CD4-positive, alpha-beta T cell (primary cell): ENCODE results near the gene EXOC5. TPM values are rescaled to one million over a fixed set of nuclear protein-coding genes. Genes with fewer than 3 reads are reported as not detected.

Source experiments
- ATAC-seq: fragments of 200-7000 bp; cut with Tn5 transposase; one replicate; pipeline ENCODE4 v1.10.0; 2022; ENCODE audit warnings: mild to moderate bottlenecking; ENCODE audit not compliant: poor library complexity
- CTCF ChIA-PET: fragments of 350-600 bp; sonication (Branson Sonifier 250); formaldehyde crosslinking; loops from one replicate; lab custom pipeline; 2021; ENCODE audit warnings: antibody characterized with exemption, inconsistent platforms; lab: Charles Lee
- POLR2A ChIA-PET: fragments of 350-600 bp; sonication (Branson Sonifier 250); formaldehyde crosslinking; loops from one replicate; lab custom pipeline; 2021; ENCODE audit warnings: antibody characterized with exemption, inconsistent platforms; lab: Charles Lee
- DNase-seq, 14 experiments: peaks; one replicate each; pipeline ENCODE4 v3.0.0-alpha.2; 2013 to 2020; ENCODE audit warnings: mixed read lengths in 2 of 14
- H3K27ac ChIP-seq, 2 donors: one replicate each; pipeline versions ENCODE4 v1.5.1 to v1.7.0; 2013; ENCODE audit warnings: low read length in 2 of 2, low read depth in 1 of 2, mild to moderate bottlenecking in 1 of 2
- H3K27me3 ChIP-seq, 2 experiments: 1 replicate in 1 of 2; 2 replicates in 1 of 2; pipeline versions ENCODE4 v1.6.1 to v1.7.0; 2013; ENCODE audit warnings: low read length in 2 of 2, control low read depth in 1 of 2, mild to moderate bottlenecking in 1 of 2, moderate library complexity in 1 of 2; ENCODE audit not compliant: insufficient read depth in 2 of 2, control insufficient read depth in 1 of 2
- H3K36me3 ChIP-seq: one replicate; pipeline ENCODE4 v1.6.1; 2013; ENCODE audit warnings: low read length, control low read depth; ENCODE audit not compliant: insufficient read depth
- H3K4me1 ChIP-seq: one replicate; pipeline ENCODE4 v1.6.1; 2013; ENCODE audit warnings: low read length, control low read depth; ENCODE audit not compliant: insufficient read depth
- H3K4me3 ChIP-seq: one replicate; pipeline ENCODE4 v1.5.1; 2013; ENCODE audit warnings: mild to moderate bottlenecking, low read length, moderate library complexity
- H3K9me3 ChIP-seq, 2 experiments: 1 replicate in 1 of 2; 2 replicates in 1 of 2; pipeline versions ENCODE4 v1.6.1 to v1.7.0; 2013; ENCODE audit warnings: low read length in 2 of 2, mild to moderate bottlenecking in 2 of 2, control low read depth in 1 of 2, moderate library complexity in 1 of 2; ENCODE audit not compliant: control insufficient read depth in 1 of 2, insufficient read depth in 1 of 2
- H3K27ac Mint-ChIP-seq: one replicate; pipeline ENCODE4 v1.8.0; 2020; ENCODE audit warnings: mixed read lengths
- H3K27me3 Mint-ChIP-seq: one replicate; pipeline ENCODE4 v1.8.0; 2021; ENCODE audit warnings: mixed read lengths
- H3K36me3 Mint-ChIP-seq: one replicate; pipeline ENCODE4 v1.8.0; 2021; ENCODE audit warnings: low read depth, mixed read lengths
- H3K4me1 Mint-ChIP-seq: one replicate; pipeline ENCODE4 v1.8.0; 2021; ENCODE audit warnings: low read depth, mixed read lengths
- H3K4me3 Mint-ChIP-seq: one replicate; pipeline ENCODE4 v1.8.0; 2020; ENCODE audit warnings: mild to moderate bottlenecking, mixed read lengths
- H3K9me3 Mint-ChIP-seq: one replicate; pipeline ENCODE4 v1.8.0; 2020; ENCODE audit warnings: mixed read lengths
- CTCF ChIP-seq: fragments of 200-600 bp; IDR thresholded peaks from one replicate; pipeline ENCODE4 v1.8.0; 2022; ENCODE audit warnings: antibody characterized with exemption, mild to moderate bottlenecking
- intact Hi-C, 2 experiments: fragments of 100-400 bp; cut with DNase I in 1 of 2; cut with micrococcal nuclease in 1 of 2; formaldehyde crosslinking; loops; one replicate each; pipeline versions ENCODE4 v1.15.1 to v1.9.0; 2023 to 2025; cut with DNase I, micrococcal nuclease
- total RNA-seq, 174 experiments: library from RNA in 2 of 174; stranded (reverse) in 2 of 174; gene quantifications; one replicate each; pipeline ENCODE4 v1.2.3 and lab custom pipeline; 2021 to 2026

The EXOC5 gene
- total RNA-seq, 2 experiments from 2014 or later = 17.1 to 18.1 TPM

- TF ChIP-seq CTCF = no peak
- H3K27me3 Mint-ChIP-seq = peaks cover 15% of the 10 kb centered on the region
These were observed 97.3 kb downstream of the EXOC5 start for GRCh38 chr14:57171363-57171762.

GRCh38 chr14:57169901-57170300, 98.8 kb downstream of the EXOC5 start:
- Histone ChIP-seq H3K36me3 (no peaks in the 10 kb centered on the region), H3K9me3 (no peaks in the 10 kb centered on the region), H3K27me3 (no peaks in the 10 kb centered on the region), H3K4me1 (no peaks in the 10 kb centered on the region), H3K4me3 (no peak overlapping the region), H3K27ac (no peak overlapping the region)
- Mint-ChIP-seq H3K27me3 (peaks cover 10% of the 10 kb centered on the region), H3K27ac (no peak overlapping the region), H3K36me3 (no peaks in the 10 kb centered on the region), H3K9me3 (no peaks in the 10 kb centered on the region), H3K4me1 (no peaks in the 10 kb centered on the region), H3K4me3 (no peak overlapping the region)
- ChIA-PET POLR2A (no interaction called here), CTCF (no interaction called here)
- no peak for ATAC-seq
- no peak for DNase-seq
- no peak for TF ChIP-seq CTCF
- intact Hi-C loops = no loop called here

More at GRCh38 chr14:57171363-57171762, 97.3 kb downstream of the EXOC5 start:
- Histone ChIP-seq H3K27me3 (no peaks in the 10 kb centered on the region), H3K9me3 (no peaks in the 10 kb centered on the region), H3K27ac (no peak overlapping the region), H3K4me1 (no peaks in the 10 kb centered on the region), H3K36me3 (no peaks in the 10 kb centered on the region), H3K4me3 (no peak overlapping the region)
- Mint-ChIP-seq H3K4me1 (no peaks in the 10 kb centered on the region), H3K4me3 (no peak overlapping the region), H3K36me3 (no peaks in the 10 kb centered on the region), H3K9me3 (no peaks in the 10 kb centered on the region), H3K27ac (no peak overlapping the region)
- DNase-seq = no peak
- CTCF ChIA-PET = interaction anchor here (1.2 kb wide), 1 partner anchor 18 kb away, joined by 3 read pairs; no protein-coding TSS in a partner anchor
- ATAC-seq = no peak
- intact Hi-C loops = no loop called here
- POLR2A ChIA-PET = no interaction called here

- Mint-ChIP-seq H3K36me3 (no peaks in the 10 kb centered on the region), H3K4me3 (no peak overlapping the region), H3K9me3 (no peaks in the 10 kb centered on the region), H3K4me1 (no peaks in the 10 kb centered on the region), H3K27me3 (peaks cover 10% of the 10 kb centered on the region), H3K27ac (no peak overlapping the region)
- Histone ChIP-seq H3K27me3 (no peaks in the 10 kb centered on the region), H3K27ac (no peak overlapping the region), H3K9me3 (no peaks in the 10 kb centered on the region), H3K36me3 (no peaks in the 10 kb centered on the region), H3K4me3 (no peak overlapping the region), H3K4me1 (no peaks in the 10 kb centered on the region)
- TF ChIP-seq CTCF = no peak
- ATAC-seq = no peak
- ChIA-PET POLR2A (no interaction called here), CTCF (interaction anchor here (0.6 kb wide), 1 partner anchor 615 kb away, joined by 3 read pairs; no protein-coding TSS in a partner anchor)
- DNase-seq = no peak
- intact Hi-C loops = no loop called here
These were observed 100.5 kb downstream of the EXOC5 start for GRCh38 chr14:57168138-57168679.
